ENCODE data around the gene LRRC63. TPM values are rescaled to one million over a fixed set of nuclear protein-coding genes. Genes with fewer than 3 reads are reported as not detected.
A peak's percentile ranks its signal among the peaks of the same experiment; 100 is the strongest.
"Not testable (repeated sequence)": the region's sequence is repeated elsewhere in the genome, so short reads cannot be mapped to it uniquely, and the experiment has no call there.

The LRRC63 gene
- total RNA-seq, 2 donors from 2014 or later: 0.15 TPM; not detected in 1

DNA sequence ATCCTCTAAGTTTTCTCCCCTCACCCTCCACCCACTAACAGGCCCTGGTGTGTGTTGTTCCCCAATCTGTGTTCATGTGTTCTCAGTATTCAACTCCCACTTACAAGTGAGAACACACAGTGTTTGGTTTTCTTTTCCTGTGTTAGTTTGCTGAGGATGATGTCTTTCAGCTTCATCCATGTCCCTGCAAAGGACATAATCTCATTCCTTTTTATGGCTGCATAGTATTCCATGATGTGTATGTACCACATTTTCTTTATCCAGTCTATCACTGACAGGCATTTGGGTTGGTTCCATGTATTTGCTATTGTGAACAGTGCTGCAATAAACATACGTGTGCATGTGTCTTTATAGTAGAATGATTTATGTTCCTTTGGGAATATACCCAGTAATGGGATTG lies 3.0 kb downstream of the LRRC63 start:
- DNase-seq; intact Hi-C loops (cut with DNase I); ATAC-seq: not testable (repeated sequence)

GRCh38 chr13:46220234-46220633 lies 8.5 kb downstream of the LRRC63 start:
- intact Hi-C loops (cut with DNase I); ATAC-seq: not testable (repeated sequence)
- peak; percentile 26 for DNase-seq

- DNase-seq (no peak), ATAC-seq (no peak)
- intact Hi-C loops (cut with DNase I): no loop called here
Measured at GRCh38 chr13:46229251-46229650, 17.5 kb downstream of the LRRC63 start.

DNA sequence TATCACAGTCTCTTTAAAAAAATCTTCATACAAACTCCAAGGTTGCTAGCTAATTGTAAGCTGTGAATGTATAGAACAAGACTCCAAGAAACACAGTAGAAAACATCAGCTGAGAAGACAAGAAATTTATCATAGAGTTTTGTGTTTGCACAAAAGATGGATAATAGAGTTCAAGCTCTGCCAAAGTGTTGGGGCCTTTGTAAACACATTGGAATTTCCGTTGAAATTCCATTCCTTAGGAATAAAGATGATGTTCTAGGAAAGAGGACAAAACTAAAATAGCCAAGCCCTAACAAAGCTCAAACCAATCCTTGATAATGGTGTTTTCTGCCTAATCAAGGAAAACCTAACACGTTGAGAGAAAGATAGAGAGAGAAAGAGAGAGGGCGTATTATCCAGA lies 20.6 kb downstream of the LRRC63 start:
- ATAC-seq: no peak
- DNase-seq: no peak
- intact Hi-C loops (cut with DNase I): no loop called here

DNA sequence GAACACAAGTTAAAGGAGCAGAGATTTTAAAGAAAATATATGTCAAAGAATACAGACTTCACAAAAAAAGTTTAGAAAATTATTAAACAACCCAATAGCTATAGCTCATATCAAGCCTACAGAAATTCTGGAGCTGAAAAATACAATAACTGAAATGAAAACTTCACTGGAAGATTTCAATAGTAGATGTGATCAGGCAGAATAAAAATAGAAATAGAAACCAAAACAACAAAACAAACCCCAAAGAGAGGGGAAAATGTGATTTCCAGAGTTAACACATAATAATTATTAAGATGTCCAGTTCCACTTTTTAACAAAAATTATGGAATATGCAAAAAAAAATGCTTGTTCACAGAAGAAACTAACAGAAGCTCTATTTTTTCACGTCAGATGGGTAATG lies 23.6 kb downstream of the LRRC63 start:
- no peak for DNase-seq
- no peak for ATAC-seq
- intact Hi-C loops (cut with DNase I): no loop called here

DNA sequence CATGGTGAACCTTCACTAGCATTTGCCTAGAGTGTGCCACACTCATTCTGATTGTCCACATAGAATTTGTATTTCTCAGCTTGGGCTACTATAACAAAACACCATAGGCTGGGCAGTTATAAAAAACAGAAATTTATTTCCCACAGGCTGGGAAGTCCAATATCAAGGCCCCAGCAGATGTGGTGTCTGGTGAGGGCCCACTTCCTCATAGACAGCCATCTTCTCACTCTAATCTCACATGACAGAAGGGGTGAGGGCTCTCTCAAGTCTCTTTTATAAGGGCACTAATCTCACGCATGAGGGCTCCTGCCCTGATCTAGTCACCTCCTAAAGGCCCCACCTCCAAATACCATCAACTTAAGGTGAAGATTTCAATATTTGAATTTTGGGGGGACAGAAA lies 53.6 kb downstream of the LRRC63 start:
- intact Hi-C loops (cut with DNase I): no loop called here
- DNase-seq (no peak), ATAC-seq (no peak)

- ATAC-seq (no peak), DNase-seq (no peak)
- intact Hi-C loops (cut with DNase I): no loop called here
Measured at GRCh38 chr13:46267166-46267565, 55.4 kb downstream of the LRRC63 start.

DNA sequence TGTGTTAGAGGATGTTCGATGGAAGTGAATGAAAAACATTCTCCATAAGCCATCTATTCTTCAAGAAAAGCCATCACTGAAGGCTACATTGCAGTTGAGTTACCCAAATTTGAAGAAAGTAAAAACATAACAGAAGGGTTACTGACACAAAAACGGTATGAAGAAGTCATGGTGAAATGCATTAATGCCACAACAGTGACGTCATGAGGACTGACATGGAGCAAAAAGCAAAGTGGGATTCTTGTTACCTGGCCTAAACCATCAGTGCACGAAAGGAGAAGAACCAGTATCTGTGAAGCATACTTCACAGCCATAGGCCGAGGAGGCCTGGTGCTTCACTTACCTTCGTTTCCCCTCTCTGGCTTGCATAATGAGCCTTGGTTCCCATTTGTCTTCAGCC lies 58.7 kb downstream of the LRRC63 start:
- DNase-seq (no peak), ATAC-seq (no peak)

GRCh38 chr13:46274094-46274698 lies 62.5 kb downstream of the LRRC63 start:
- intact Hi-C loops (cut with DNase I): no loop called here
- ATAC-seq: no peak
- DNase-seq: no peak

More for the DNA sequence above, 58.7 kb downstream of the LRRC63 start:
- intact Hi-C loops (cut with DNase I): no loop called here

GRCh38 chr13:46278474-46278873 lies 66.7 kb downstream of the LRRC63 start:
- no peak for DNase-seq
- intact Hi-C loops (cut with DNase I): no loop called here

GRCh38 chr13:46281779-46282178 lies 70.1 kb downstream of the LRRC63 start:
- ATAC-seq (no peak), DNase-seq (no peak)
- intact Hi-C loops (cut with DNase I): no loop called here

More at GRCh38 chr13:46278474-46278873, 66.7 kb downstream of the LRRC63 start:
- ATAC-seq: no peak

- not testable (repeated sequence) for ATAC-seq
Measured at GRCh38 chr13:46283912-46284824, 72.4 kb downstream of the LRRC63 start.

DNA sequence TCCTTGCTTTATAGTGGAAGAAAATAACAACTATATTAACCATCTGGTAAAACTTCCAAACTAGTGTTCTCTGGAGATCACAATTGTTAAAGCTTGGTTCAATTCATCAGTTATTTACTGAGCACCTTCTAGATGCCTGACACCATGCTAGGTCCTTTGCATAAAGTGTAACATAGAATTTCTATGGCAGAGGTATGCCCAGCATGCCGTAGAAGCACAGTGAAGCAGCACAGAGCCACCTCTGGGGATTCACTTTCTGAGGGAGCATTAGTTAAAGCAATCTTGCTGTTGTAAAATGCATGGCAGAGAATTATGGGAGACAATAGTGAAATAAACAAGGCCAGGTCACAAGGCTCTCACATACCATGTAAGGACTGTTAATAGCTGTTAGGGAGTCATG lies 75.2 kb downstream of the LRRC63 start:
- ATAC-seq: no peak
- DNase-seq: no peak
- intact Hi-C loops (cut with DNase I): no loop called here

More at GRCh38 chr13:46283912-46284824, 72.4 kb downstream of the LRRC63 start:
- intact Hi-C loops (cut with DNase I); DNase-seq: not testable (repeated sequence)

GRCh38 chr13:46288570-46289259 lies 77.0 kb downstream of the LRRC63 start:
- intact Hi-C loops (cut with DNase I): no loop called here
- DNase-seq (no peak), ATAC-seq (no peak)

GRCh38 chr13:46289260-46289955 lies 77.7 kb downstream of the LRRC63 start:
- no peak for ATAC-seq
- intact Hi-C loops (cut with DNase I): no loop called here
- DNase-seq: no peak

DNA sequence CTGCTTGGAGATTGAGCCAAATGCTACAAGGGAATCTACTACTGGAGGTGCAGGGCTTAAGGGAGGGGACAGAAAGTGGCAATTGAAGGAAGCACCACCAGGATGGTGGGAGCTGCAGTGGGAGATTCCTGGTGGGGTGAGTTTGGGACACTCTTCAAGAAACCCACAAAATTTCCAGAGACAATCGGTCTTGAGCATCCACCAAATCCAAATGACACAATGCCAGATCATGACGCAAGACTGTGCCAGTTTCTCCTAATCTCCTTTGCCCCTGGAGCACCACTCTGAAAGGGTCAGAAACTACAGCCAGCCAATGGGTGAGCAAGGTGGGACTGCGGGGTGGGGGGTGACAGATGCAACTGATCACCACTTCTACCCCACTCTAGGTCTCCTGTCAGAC lies 78.7 kb downstream of the LRRC63 start:
- DNase-seq: no peak
- ATAC-seq: no peak
- intact Hi-C loops (cut with DNase I): no loop called here

- ATAC-seq (no peak), DNase-seq (no peak)
- intact Hi-C loops (cut with DNase I): no loop called here
Measured at GRCh38 chr13:46293436-46293835, 81.7 kb downstream of the LRRC63 start.

- intact Hi-C loops (cut with DNase I): no loop called here
- DNase-seq (no peak), ATAC-seq (peak; percentile 69 to 78)
Measured at GRCh38 chr13:46295491-46296114, 83.9 kb downstream of the LRRC63 start.
